Middle frontal gyrus (tissue), 1 donor: ENCODE data around the gene TFEC.

Experiments
- DNase-seq: peaks from one replicate; pipeline ENCODE4 v3.0.0-alpha.2; 2015; ENCODE audit warnings: low spot score; ENCODE audit errors: extremely low spot score

Gene TFEC

GRCh38 chr7:115988401-115988800 lies 42.2 kb downstream of the TFEC start:
- DNase-seq = no peak

- DNase-seq = no peak
Observed at GRCh38 chr7:115987486-115987885, 43.1 kb downstream of the TFEC start.

GRCh38 chr7:115984105-115984504 lies 46.5 kb downstream of the TFEC start:
- no peak for DNase-seq

- DNase-seq = no peak
Observed at GRCh38 chr7:115980159-115980558, 50.4 kb downstream of the TFEC start.

- DNase-seq = no peak
Observed at GRCh38 chr7:115976651-115977050, 53.9 kb downstream of the TFEC start.

GRCh38 chr7:115975766-115976165 lies 54.8 kb downstream of the TFEC start:
- no peak for DNase-seq

GRCh38 chr7:115973406-115973805 lies 57.2 kb downstream of the TFEC start:
- DNase-seq = no peak

GRCh38 chr7:115971506-115971905 lies 59.1 kb downstream of the TFEC start:
- no peak for DNase-seq

- no peak for DNase-seq
Observed at GRCh38 chr7:115968596-115968995, 62.0 kb downstream of the TFEC start.

- no peak for DNase-seq
Observed at GRCh38 chr7:115968171-115968570, 62.4 kb downstream of the TFEC start.

- DNase-seq = no peak
Observed at GRCh38 chr7:115965796-115966475, 64.6 kb downstream of the TFEC start.

- DNase-seq = no peak
Observed at GRCh38 chr7:115965236-115965635, 65.3 kb downstream of the TFEC start.

- DNase-seq = no peak
Observed at GRCh38 chr7:115964799-115965198, 65.8 kb downstream of the TFEC start.

- DNase-seq = no peak
Observed at GRCh38 chr7:115962340-115962739, 68.2 kb downstream of the TFEC start.

- no peak for DNase-seq
Observed at GRCh38 chr7:115953592-115954255, 76.8 kb downstream of the TFEC start.

- DNase-seq = no peak
Observed at GRCh38 chr7:115952832-115953231, 77.7 kb downstream of the TFEC start.

GRCh38 chr7:115951547-115951946 lies 79.0 kb downstream of the TFEC start:
- no peak for DNase-seq

GRCh38 chr7:115941703-115942268 lies 88.8 kb downstream of the TFEC start:
- DNase-seq = no peak

GRCh38 chr7:115940460-115941060 lies 90.0 kb downstream of the TFEC start:
- no peak for DNase-seq

GRCh38 chr7:115937960-115938359 lies 92.6 kb downstream of the TFEC start:
- DNase-seq = no peak

- DNase-seq = no peak
Observed at GRCh38 chr7:115933471-115933870, 97.1 kb downstream of the TFEC start.

- DNase-seq = no peak
Observed at GRCh38 chr7:115932880-115933279, 97.7 kb downstream of the TFEC start.
